IMR-90 (cell line): ENCODE measurements around the gene OVCA2. TPM values are rescaled to one million over a fixed set of nuclear protein-coding genes. Genes with fewer than 3 reads are reported as not detected.

Experiments used
- ATAC-seq: fragments of 200-7000 bp; cut with Tn5 transposase; 2 replicates; pipeline ENCODE4 v1.9.1; 2020; ENCODE audit warnings: low read depth, mild to moderate bottlenecking, moderate library complexity
- BruUV-seq: library from RNA; stranded (reverse); fragments of 400-500 nt; replicated peaks from 2 replicates; lab custom pipeline; 2021; lab: Mats Ljungman, UMichigan
- CTCF ChIA-PET: fragments of 300-600 bp; formaldehyde crosslinking; extraction: SDS; loops from one replicate; lab custom pipeline; 2021; ENCODE audit warnings: antibody characterized with exemption; lab: Yijun Ruan, JAX
- POLR2A ChIA-PET: fragments of 300-600 bp; sonication (Branson Sonifier 250); formaldehyde crosslinking; loops from one replicate; lab custom pipeline; 2022; ENCODE audit warnings: antibody characterized with exemption; ENCODE audit not compliant: unreplicated experiment; lab: Charles Lee
- DNase-seq: peaks from one replicate; pipeline ENCODE4 v3.0.0; 2013
- H2AFZ ChIP-seq: replicated peaks from 2 replicates; pipeline ENCODE3; 2013; ENCODE audit warnings: low read length, mild to moderate bottlenecking; ENCODE audit not compliant: poor library complexity
- H2AK5ac ChIP-seq: 2 replicates; pipeline ENCODE4 v1.6.1; 2013; ENCODE audit warnings: low read depth, low read length, inconsistent platforms
- H2AK9ac ChIP-seq: replicated peaks from 2 replicates; pipeline ENCODE3; 2013; ENCODE audit warnings: mild to moderate bottlenecking, low read depth, low read length, moderate library complexity; ENCODE audit not compliant: poor library complexity
- H2BK120ac ChIP-seq: 2 replicates; pipeline ENCODE4 v1.6.1; 2013; ENCODE audit warnings: low read depth, low read length, inconsistent platforms
- H2BK15ac ChIP-seq: 3 replicates; pipeline ENCODE4 v1.6.1; 2013; ENCODE audit warnings: low read depth, low read length, inconsistent platforms
- H2BK20ac ChIP-seq: 2 replicates; pipeline ENCODE4 v1.6.1; 2013; ENCODE audit warnings: low read depth, mild to moderate bottlenecking, inconsistent platforms, low read length, moderate library complexity
- H2BK5ac ChIP-seq: 2 replicates; pipeline ENCODE4 v1.6.1; 2013; ENCODE audit warnings: mild to moderate bottlenecking, low read depth, low read length, inconsistent platforms; ENCODE audit not compliant: poor library complexity, severe bottlenecking
- H3K14ac ChIP-seq: replicated peaks from 2 replicates; pipeline ENCODE4 v1.6.1; 2013; ENCODE audit warnings: low read depth, low read length, inconsistent platforms
- H3K18ac ChIP-seq: 2 replicates; pipeline ENCODE4 v1.6.1; 2013; ENCODE audit warnings: low read depth, low read length, control low read depth
- H3K23ac ChIP-seq: 2 replicates; pipeline ENCODE4 v1.6.1; 2013; ENCODE audit warnings: low read depth, low read length, inconsistent platforms
- H3K27ac ChIP-seq: 2 replicates; pipeline ENCODE4 v1.5.1; 2013; ENCODE audit warnings: mild to moderate bottlenecking, control low read depth, low read length; ENCODE audit not compliant: insufficient read depth
- H3K27me3 ChIP-seq: 2 replicates; pipeline ENCODE4 v1.6.1; 2013; ENCODE audit warnings: low read length; ENCODE audit not compliant: control insufficient read depth, insufficient read depth
- H3K36me3 ChIP-seq: 2 replicates; pipeline ENCODE4 v1.6.1; 2013; ENCODE audit warnings: low read length, mixed read lengths; ENCODE audit not compliant: control insufficient read depth, insufficient read depth
- H3K4ac ChIP-seq: 2 replicates; pipeline ENCODE4 v1.6.1; 2013; ENCODE audit warnings: low read depth, low read length, inconsistent platforms
- H3K4me1 ChIP-seq: 2 replicates; pipeline ENCODE4 v1.6.1; 2013; ENCODE audit warnings: low read length, mixed read lengths; ENCODE audit not compliant: control insufficient read depth, insufficient read depth
- H3K4me2 ChIP-seq: 2 replicates; pipeline ENCODE4 v1.6.1; 2013; ENCODE audit warnings: low read depth, mild to moderate bottlenecking, control low read depth, low read length, moderate library complexity
- H3K4me3 ChIP-seq: 2 replicates; pipeline ENCODE4 v1.5.1; 2013; ENCODE audit warnings: low read depth, mild to moderate bottlenecking, control low read depth, low read length, moderate library complexity; ENCODE audit not compliant: insufficient read depth
- H3K56ac ChIP-seq: 2 replicates; pipeline ENCODE4 v1.6.1; 2013; ENCODE audit warnings: low read length, inconsistent platforms; ENCODE audit not compliant: insufficient read depth; ENCODE audit errors: extremely low read depth
- H3K79me1 ChIP-seq, 2 experiments: 2 replicates each; pipeline ENCODE4 v1.6.1; 2013; ENCODE audit warnings: low read length in 2 of 2, inconsistent platforms in 1 of 2, low read depth in 1 of 2
- H3K9ac ChIP-seq: 2 replicates; pipeline ENCODE4 v1.6.1; 2013; ENCODE audit warnings: low read depth, low read length, control low read depth
- H3K9me1 ChIP-seq: 2 replicates; pipeline ENCODE4 v1.6.1; 2013; ENCODE audit warnings: low read length, inconsistent platforms; ENCODE audit not compliant: insufficient read depth
- H3K9me3 ChIP-seq: 2 replicates; pipeline ENCODE4 v1.6.1; 2013; ENCODE audit warnings: low read length; ENCODE audit not compliant: control insufficient read depth, insufficient read depth
- H4K20me1 ChIP-seq: 2 replicates; pipeline ENCODE4 v1.6.1; 2013; ENCODE audit warnings: low read length, inconsistent platforms; ENCODE audit not compliant: insufficient read depth
- H4K5ac ChIP-seq: 2 replicates; pipeline ENCODE4 v1.6.1; 2013; ENCODE audit warnings: mild to moderate bottlenecking, low read depth, low read length, control low read depth
- H4K8ac ChIP-seq, 2 experiments: 2 replicates each; pipeline ENCODE4 v1.6.1; 2013; ENCODE audit warnings: low read depth in 2 of 2, low read length in 2 of 2, control low read depth in 1 of 2, inconsistent platforms in 1 of 2
- H4K91ac ChIP-seq: 2 replicates; pipeline ENCODE4 v1.6.1; 2013; ENCODE audit warnings: low read depth, low read length, inconsistent platforms; ENCODE audit not compliant: insufficient read depth
- CHD1 ChIP-seq: IDR thresholded peaks from 2 replicates; pipeline ENCODE4 v1.6.1; 2012; ENCODE audit warnings: low read depth, low read length, improper control_type of control experiment
- CTCF ChIP-seq: conservative IDR thresholded peaks from 2 replicates; pipeline ENCODE4 v1.5.1; 2012; ENCODE audit warnings: mild to moderate bottlenecking, low read depth, low read length, improper control_type of control experiment
- FOS ChIP-seq: fragments of 150-350 bp; IDR thresholded peaks from 2 replicates; pipeline ENCODE4 v1.6.1; 2016; ENCODE audit warnings: low read depth, low read length
- MAFK ChIP-seq: IDR thresholded peaks from 2 replicates; pipeline ENCODE4 v1.6.1; 2012; ENCODE audit warnings: low read depth, low read length, improper control_type of control experiment
- NFE2L2 ChIP-seq: fragments of 150-350 bp; IDR thresholded peaks from 2 replicates; pipeline ENCODE4 v1.6.1; 2016; ENCODE audit warnings: low read depth, mild to moderate bottlenecking, low read length
- RAD21 ChIP-seq: IDR thresholded peaks from 2 replicates; pipeline ENCODE4 v1.6.1; 2012; ENCODE audit warnings: low read length, improper control_type of control experiment
- RCOR1 ChIP-seq: IDR thresholded peaks from 2 replicates; pipeline ENCODE4 v1.6.1; 2012; ENCODE audit warnings: mild to moderate bottlenecking, low read length, improper control_type of control experiment; ENCODE audit not compliant: insufficient replicate concordance
- WGBS, 2 experiments: methylation state at CpG; one replicate each; pipeline versions ENCODE4 v1.1.5 to v1.1.7; 2013; ENCODE audit warnings: missing lambda C conversion rate in 2 of 2; ENCODE audit not compliant: insufficient read length in 1 of 2; ENCODE audit errors: extremely low coverage in 2 of 2; 5-methylcytosine and 5-hydroxymethylcytosine counted together
- dilution Hi-C: fragments of 300-500 bp; cut with HindIII; formaldehyde crosslinking; loops from one replicate; pipeline ENCODE4 v1.14.3; 2018; ENCODE audit warnings: low sequenced_read_pairs; ENCODE audit not compliant: unreplicated experiment
- in situ Hi-C: fragments of 300-500 bp; cut with MboI; formaldehyde crosslinking; loops from 3 replicates; pipeline ENCODE4 v1.14.3; 2019; ENCODE audit warnings: low sequenced_read_pairs, inconsistent platforms, mixed read lengths
- intact Hi-C: fragments of 100-400 bp; cut with micrococcal nuclease; formaldehyde crosslinking; loops from 2 replicates; pipeline ENCODE4 v1.10.0; 2022
- polyA plus RNA-seq, 3 experiments: library from polyadenylated mRNA; depleted of rRNA; stranded (reverse); fragments of >200 nt; gene quantifications; 2 replicates each; pipeline ENCODE4 v1.2.3, GENCODE V29; 2012; ENCODE audit warnings: low replicate concordance in 1 of 3
- total RNA-seq: library from RNA; depleted of rRNA; stranded (reverse); fragments of >200 nt; gene quantifications from 2 replicates; pipeline ENCODE4 v1.2.3, GENCODE V29; 2012
- TF ChIP-seq, protein P1 (sequence below): fragments of 150-350 bp; IDR thresholded peaks from 2 replicates; pipeline ENCODE4 v1.6.1; 2016; ENCODE audit warnings: low read depth, mild to moderate bottlenecking, low read length, moderate library complexity, borderline replicate concordance
- TF ChIP-seq, protein P2 (sequence below): fragments of 150-350 bp; IDR thresholded peaks from 2 replicates; pipeline ENCODE4 v1.6.1; 2017; ENCODE audit warnings: mild to moderate bottlenecking, antibody characterized with exemption, low read length, low read depth

The OVCA2 gene
- total and polyA plus RNA-seq, 2 of the 4 experiments (the other 2 are of a cell fraction) = 38.7 to 46.9 TPM

DNA sequence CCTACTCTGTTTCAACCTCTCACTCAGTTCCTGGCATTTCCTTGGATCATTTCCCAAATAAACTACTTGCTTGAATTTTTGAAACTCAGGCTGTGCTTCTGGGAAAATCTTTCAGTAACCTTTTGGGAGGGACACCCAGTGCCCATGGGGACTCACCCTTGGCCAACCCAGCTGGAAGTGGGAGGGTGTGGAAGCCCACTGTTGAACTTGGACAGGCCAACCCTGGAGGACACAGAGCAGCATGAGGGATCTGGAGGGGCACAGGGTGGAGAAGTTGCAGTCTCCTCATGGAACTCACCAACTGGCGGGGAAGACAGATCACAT lies 27.9 kb upstream of the OVCA2 start:
- H3K27me3 ChIP-seq = peaks cover 45% of the 10 kb centered on the region
- H3K27ac ChIP-seq = no peak overlapping the region
- no peak overlapping the region for H3K9ac ChIP-seq
- no peak overlapping the region for H2BK120ac ChIP-seq
- H3K36me3 ChIP-seq = no peaks in the 10 kb centered on the region
- H3K4ac ChIP-seq = no peak overlapping the region
- H2AK9ac ChIP-seq = no peak overlapping the region
- in situ Hi-C loops = no loop called here
- no peaks in the 10 kb centered on the region for H3K9me1 ChIP-seq
- BruUV-seq = no TSS peak
- dilution Hi-C loops = no loop called here
- H4K91ac ChIP-seq = no peak overlapping the region
- no peak overlapping the region for H2BK15ac ChIP-seq
- H2AK5ac ChIP-seq = no peak overlapping the region
- no peak overlapping the region; the same call in 1 of the 2 replicates for H3K14ac ChIP-seq
- ChIA-PET CTCF (interaction anchor here (1.3 kb wide), 1 partner anchor 105 kb away, joined by 3 read pairs; no protein-coding TSS in a partner anchor), POLR2A (no interaction called here)
- H3K4me3 ChIP-seq = no peak overlapping the region
- no peaks in the 10 kb centered on the region for H3K79me1 ChIP-seq
- WGBS, 2 experiments = no CpG with 5 or more reads among the region's 1 CpG
- TF ChIP-seq, protein P1, sequence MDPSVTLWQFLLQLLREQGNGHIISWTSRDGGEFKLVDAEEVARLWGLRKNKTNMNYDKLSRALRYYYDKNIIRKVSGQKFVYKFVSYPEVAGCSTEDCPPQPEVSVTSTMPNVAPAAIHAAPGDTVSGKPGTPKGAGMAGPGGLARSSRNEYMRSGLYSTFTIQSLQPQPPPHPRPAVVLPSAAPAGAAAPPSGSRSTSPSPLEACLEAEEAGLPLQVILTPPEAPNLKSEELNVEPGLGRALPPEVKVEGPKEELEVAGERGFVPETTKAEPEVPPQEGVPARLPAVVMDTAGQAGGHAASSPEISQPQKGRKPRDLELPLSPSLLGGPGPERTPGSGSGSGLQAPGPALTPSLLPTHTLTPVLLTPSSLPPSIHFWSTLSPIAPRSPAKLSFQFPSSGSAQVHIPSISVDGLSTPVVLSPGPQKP = no peak
- TF ChIP-seq RAD21 (no peak), NFE2L2 (no peak), RCOR1 (no peak), FOS (no peak), CHD1 (no peak), MAFK (no peak), CTCF (no peak)
- TF ChIP-seq, protein P2, sequence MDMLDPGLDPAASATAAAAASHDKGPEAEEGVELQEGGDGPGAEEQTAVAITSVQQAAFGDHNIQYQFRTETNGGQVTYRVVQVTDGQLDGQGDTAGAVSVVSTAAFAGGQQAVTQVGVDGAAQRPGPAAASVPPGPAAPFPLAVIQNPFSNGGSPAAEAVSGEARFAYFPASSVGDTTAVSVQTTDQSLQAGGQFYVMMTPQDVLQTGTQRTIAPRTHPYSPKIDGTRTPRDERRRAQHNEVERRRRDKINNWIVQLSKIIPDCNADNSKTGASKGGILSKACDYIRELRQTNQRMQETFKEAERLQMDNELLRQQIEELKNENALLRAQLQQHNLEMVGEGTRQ = no peak
- no peak for DNase-seq
- H3K23ac ChIP-seq = no peak overlapping the region
- H4K8ac ChIP-seq = no peak overlapping the region
- H4K20me1 ChIP-seq = no peaks in the 10 kb centered on the region; the same call in 1 of the 2 replicates
- no peak overlapping the region for H3K4me2 ChIP-seq
- no peak overlapping the region for H3K56ac ChIP-seq
- intact Hi-C loops = no loop called here
- no peak overlapping the region for H2BK20ac ChIP-seq
- no peak overlapping the region for H3K18ac ChIP-seq
- no peak for ATAC-seq
- peaks cover 8% of the 10 kb centered on the region; the same call in 1 of the 2 replicates for H3K4me1 ChIP-seq
- no peak overlapping the region for H2BK5ac ChIP-seq
- no peak overlapping the region for H2AFZ ChIP-seq
- H4K5ac ChIP-seq = no peak overlapping the region
- H3K9me3 ChIP-seq = peaks cover 2% of the 10 kb centered on the region; the same call in 1 of the 2 replicates
